ENCODE data around the gene ABLIM2. TPM values are rescaled to one million over a fixed set of nuclear protein-coding genes. Genes with fewer than 3 reads are reported as not detected.

The ABLIM2 gene
- total RNA-seq, 2 experiments from 2014 or later = 0.76 TPM; not detected in 1

DNA sequence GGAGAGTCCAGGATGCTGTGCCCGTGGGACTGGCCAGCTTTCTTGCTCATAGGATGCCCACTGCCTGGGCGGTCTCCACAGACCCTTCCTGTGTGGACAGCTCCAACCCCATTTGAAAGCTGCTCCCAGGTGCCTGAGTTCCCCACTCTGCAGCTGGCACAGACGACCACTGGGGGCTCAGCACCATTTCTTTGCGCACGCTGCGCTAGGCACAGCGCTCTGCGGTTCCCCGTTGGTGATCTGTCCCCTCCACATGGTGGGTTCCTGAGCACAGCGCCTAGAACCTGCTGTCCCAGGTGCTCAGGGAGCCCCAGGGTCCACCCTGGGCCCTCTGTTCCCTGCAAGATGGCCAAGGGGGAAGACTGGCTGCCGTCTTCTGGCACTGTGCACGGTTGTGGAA is 173.5 kb downstream of the ABLIM2 start:
- Histone ChIP-seq H3K4me1 (ENCODE audit: insufficient read depth, low read length, poor library complexity, severe bottlenecking) (no peaks in the 10 kb centered on the region), H3K9me2 (ENCODE audit: insufficient read depth, low read length) (no peaks in the 10 kb centered on the region), H3K27ac (ENCODE audit: low read depth, low read length, poor library complexity, severe bottlenecking) (no peak overlapping the region), H3K36me3 (ENCODE audit: insufficient read depth, low read length) (no peaks in the 10 kb centered on the region), H2AFZ (ENCODE audit: low read length) (no peak overlapping the region), H4K20me1 (ENCODE audit: insufficient read depth, low read length) (no peaks in the 10 kb centered on the region), H3K4me2 (ENCODE audit: low read length) (no peak overlapping the region), H3K79me2 (ENCODE audit: insufficient read depth, low read depth, low read length) (no peaks in the 10 kb centered on the region), H3K9me3 (ENCODE audit: low read length) (no peaks in the 10 kb centered on the region), H3K4me3 (ENCODE audit: low read depth, low read length, poor library complexity, severe bottlenecking) (no peak overlapping the region)
- ChIA-PET CTCF (ENCODE audit: unreplicated experiment) (no interaction called here), POLR2A (no interaction called here)
- intact Hi-C loops (cut with micrococcal nuclease; ENCODE audit: unreplicated experiment) = no loop called here
- TF ChIP-seq EZH2phosphoT487 (IDR thresholded peaks at IDR 0.05; ENCODE audit: borderline replicate concordance, low read depth, low read length) (no peak), CTCF (conservative IDR thresholded peaks at IDR 0.05; ENCODE audit: low read length) (no peak)
- DNase-seq (ENCODE audit: low spot score) = no peak
- BruUV-seq (replicated peaks) = no TSS peak

DNA sequence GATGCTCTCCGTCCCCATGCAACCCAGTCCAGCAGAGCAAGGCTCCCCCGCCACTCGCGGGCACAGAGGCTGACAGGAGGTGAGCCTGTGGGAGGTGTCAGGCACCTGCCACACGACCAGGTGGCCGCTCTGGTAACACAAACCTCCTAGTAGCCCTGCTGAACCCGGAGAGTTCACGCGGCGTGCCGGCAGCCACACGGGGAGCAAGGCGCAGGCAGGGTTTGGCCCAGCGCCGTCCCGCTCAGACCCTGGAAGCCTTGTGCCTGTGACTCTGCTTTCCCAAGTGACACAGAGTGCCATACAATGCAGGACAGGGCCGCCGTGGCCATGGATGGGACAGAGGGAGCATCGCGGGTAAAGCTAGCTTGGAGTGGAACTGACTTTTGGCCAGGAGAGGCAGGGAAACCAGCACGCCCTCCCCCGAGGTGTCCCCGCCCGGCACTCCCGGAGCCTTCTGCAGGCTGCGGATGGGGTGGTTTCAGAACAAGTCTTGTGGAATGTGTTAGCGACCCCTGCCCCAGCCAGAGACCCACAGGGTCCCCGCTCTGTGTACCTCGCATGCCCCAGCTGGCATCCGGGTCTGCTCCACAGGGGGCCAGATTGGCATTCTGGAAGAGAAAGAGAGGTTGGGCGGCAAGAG is 174.2 kb downstream of the ABLIM2 start:
- Histone ChIP-seq H3K4me2 (ENCODE audit: low read length) (no peak overlapping the region), H4K20me1 (ENCODE audit: insufficient read depth, low read length) (no peaks in the 10 kb centered on the region), H3K9me3 (ENCODE audit: low read length) (no peaks in the 10 kb centered on the region), H3K79me2 (ENCODE audit: insufficient read depth, low read depth, low read length) (no peaks in the 10 kb centered on the region), H3K36me3 (ENCODE audit: insufficient read depth, low read length) (no peaks in the 10 kb centered on the region), H3K27ac (ENCODE audit: low read depth, low read length, poor library complexity, severe bottlenecking) (no peak overlapping the region), H2AFZ (ENCODE audit: low read length) (no peak overlapping the region), H3K4me3 (ENCODE audit: low read depth, low read length, poor library complexity, severe bottlenecking) (no peak overlapping the region), H3K9me2 (ENCODE audit: insufficient read depth, low read length) (no peaks in the 10 kb centered on the region), H3K4me1 (ENCODE audit: insufficient read depth, low read length, poor library complexity, severe bottlenecking) (no peaks in the 10 kb centered on the region)
- no peak for DNase-seq (ENCODE audit: low spot score)
- intact Hi-C loops (cut with micrococcal nuclease; ENCODE audit: unreplicated experiment) = no loop called here
- POLR2A ChIA-PET = no interaction called here
- BruUV-seq (replicated peaks) = no TSS peak
- CTCF ChIA-PET (ENCODE audit: unreplicated experiment) = no interaction called here
- TF ChIP-seq CTCF (conservative IDR thresholded peaks at IDR 0.05; ENCODE audit: low read length) (no peak), EZH2phosphoT487 (IDR thresholded peaks at IDR 0.05; ENCODE audit: borderline replicate concordance, low read depth, low read length) (no peak)

GRCh38 chr4:7983296-7983695 is 175.3 kb downstream of the ABLIM2 start:
- Histone ChIP-seq H3K4me3 (ENCODE audit: low read depth, low read length, poor library complexity, severe bottlenecking) (no peak overlapping the region), H3K36me3 (ENCODE audit: insufficient read depth, low read length) (no peaks in the 10 kb centered on the region), H3K9me3 (ENCODE audit: low read length) (no peaks in the 10 kb centered on the region), H3K79me2 (ENCODE audit: insufficient read depth, low read depth, low read length) (no peaks in the 10 kb centered on the region), H3K4me1 (ENCODE audit: insufficient read depth, low read length, poor library complexity, severe bottlenecking) (no peaks in the 10 kb centered on the region), H2AFZ (ENCODE audit: low read length) (no peak overlapping the region), H3K9me2 (ENCODE audit: insufficient read depth, low read length) (no peaks in the 10 kb centered on the region), H4K20me1 (ENCODE audit: insufficient read depth, low read length) (no peaks in the 10 kb centered on the region), H3K27ac (ENCODE audit: low read depth, low read length, poor library complexity, severe bottlenecking) (no peak overlapping the region), H3K4me2 (ENCODE audit: low read length) (no peak overlapping the region)
- no TSS peak for BruUV-seq (replicated peaks)
- DNase-seq (ENCODE audit: low spot score) = no peak
- TF ChIP-seq EZH2phosphoT487 (IDR thresholded peaks at IDR 0.05; ENCODE audit: borderline replicate concordance, low read depth, low read length) (no peak), CTCF (conservative IDR thresholded peaks at IDR 0.05; ENCODE audit: low read length) (no peak)
- intact Hi-C loops (cut with micrococcal nuclease; ENCODE audit: unreplicated experiment) = no loop called here
- POLR2A ChIA-PET = no interaction called here
- CTCF ChIA-PET (ENCODE audit: unreplicated experiment) = no interaction called here
